Panc1 (cell line): ENCODE measurements around the gene PRDM10. TPM values are rescaled to one million over a fixed set of nuclear protein-coding genes. Genes with fewer than 3 reads are reported as not detected.

ENCODE experiments used
- ATAC-seq: fragments of 200-7000 bp; cut with Tn5 transposase; 2 replicates; pipeline ENCODE4 v1.9.1; 2020; ENCODE audit warnings: mild to moderate bottlenecking, moderate library complexity
- BruUV-seq: library from RNA; stranded (reverse); fragments of 400-500 nt; replicated peaks from 2 replicates; lab custom pipeline; 2021; lab: Mats Ljungman, UMichigan
- CTCF ChIA-PET: fragments of 300-600 bp; sonication (Branson Sonifier 250); formaldehyde crosslinking; loops from one replicate; lab custom pipeline; 2022; ENCODE audit warnings: antibody characterized with exemption; lab: Charles Lee
- POLR2A ChIA-PET: fragments of 300-600 bp; sonication (Branson Sonifier 250); formaldehyde crosslinking; loops from one replicate; lab custom pipeline; 2022; ENCODE audit warnings: antibody characterized with exemption; lab: Charles Lee
- DNase-seq: peaks from one replicate; pipeline ENCODE4 v3.0.0-alpha.2; 2010; ENCODE audit warnings: low read depth, low spot score
- H3K27ac ChIP-seq: 2 replicates; pipeline ENCODE4 v1.5.1; 2011; ENCODE audit warnings: mild to moderate bottlenecking, low read length, inconsistent platforms
- H3K27me3 ChIP-seq: fragments of 200-500 bp; sonication (Bioruptor generic); 2 replicates; pipeline ENCODE4 v1.6.0; 2014; ENCODE audit warnings: low read length, inconsistent platforms; ENCODE audit not compliant: control insufficient read depth, insufficient read depth
- H3K36me3 ChIP-seq: fragments of 200-500 bp; sonication (Bioruptor generic); 2 replicates; pipeline ENCODE4 v1.5.1; 2014; ENCODE audit warnings: inconsistent platforms, mild to moderate bottlenecking, low read length, moderate library complexity; ENCODE audit not compliant: control insufficient read depth, insufficient read depth
- H3K4me1 ChIP-seq: 2 replicates; pipeline ENCODE4 v1.5.1; 2011; ENCODE audit warnings: inconsistent platforms, mild to moderate bottlenecking, low read length, moderate library complexity; ENCODE audit not compliant: control insufficient read depth, insufficient read depth
- H3K4me3 ChIP-seq, 2 experiments: 2 replicates each; pipeline ENCODE4 v1.5.1; 2011 to 2012; ENCODE audit warnings: low read depth in 2 of 2, low read length in 2 of 2, mild to moderate bottlenecking in 2 of 2, inconsistent platforms in 1 of 2, moderate library complexity in 1 of 2
- H3K9me3 ChIP-seq: fragments of 200-500 bp; sonication (Bioruptor generic); 2 replicates; pipeline ENCODE4 v1.5.1; 2014; ENCODE audit warnings: low read depth, mild to moderate bottlenecking, inconsistent platforms, low read length, moderate library complexity; ENCODE audit not compliant: control insufficient read depth, insufficient read depth
- CTCF ChIP-seq: fragments of 450-650 bp; IDR thresholded peaks from 2 replicates; pipeline ENCODE4 v1.5.1; 2017; ENCODE audit warnings: mild to moderate bottlenecking
- POLR2AphosphoS5 ChIP-seq: IDR thresholded peaks from 2 replicates; pipeline ENCODE4 v1.6.1; 2012; ENCODE audit warnings: mild to moderate bottlenecking, low read depth, low read length, moderate library complexity
- REST ChIP-seq, 2 experiments: IDR thresholded peaks; 2 replicates each; pipeline ENCODE4 v1.6.1; 2011 to 2012; ENCODE audit warnings: low read depth in 2 of 2, control low read depth in 1 of 2, low read length in 1 of 2, mild to moderate bottlenecking in 1 of 2, moderate library complexity in 1 of 2; ENCODE audit not compliant: insufficient read depth in 1 of 2
- SIN3A ChIP-seq: IDR thresholded peaks from 2 replicates; pipeline ENCODE4 v1.6.1; 2012; ENCODE audit warnings: low read depth, mild to moderate bottlenecking, low read length, moderate library complexity, borderline replicate concordance; ENCODE audit not compliant: insufficient read depth
- TCF7L2 ChIP-seq: IDR thresholded peaks from 2 replicates; pipeline ENCODE4 v1.6.1; 2011; ENCODE audit warnings: mild to moderate bottlenecking, low read depth, low read length, inconsistent platforms
- in situ Hi-C: cut with HindIII; loops from 2 replicates; pipeline ENCODE4 v1.10.0; 2016; ENCODE audit warnings: low sequenced_read_pairs, low pct_unique_long_range_greater_than_20kb
- intact Hi-C: fragments of 100-400 bp; cut with micrococcal nuclease; formaldehyde crosslinking; loops from one replicate; pipeline ENCODE4 v1.10.0; 2022; ENCODE audit not compliant: unreplicated experiment
- total RNA-seq: library from RNA; stranded (reverse); gene quantifications from one replicate; pipeline ENCODE4 v1.2.1, GENCODE V29; 2021; ENCODE audit not compliant: unreplicated experiment

Gene PRDM10
- total RNA-seq, 1 experiment from 2014 or later, result 12.5 TPM

DNA sequence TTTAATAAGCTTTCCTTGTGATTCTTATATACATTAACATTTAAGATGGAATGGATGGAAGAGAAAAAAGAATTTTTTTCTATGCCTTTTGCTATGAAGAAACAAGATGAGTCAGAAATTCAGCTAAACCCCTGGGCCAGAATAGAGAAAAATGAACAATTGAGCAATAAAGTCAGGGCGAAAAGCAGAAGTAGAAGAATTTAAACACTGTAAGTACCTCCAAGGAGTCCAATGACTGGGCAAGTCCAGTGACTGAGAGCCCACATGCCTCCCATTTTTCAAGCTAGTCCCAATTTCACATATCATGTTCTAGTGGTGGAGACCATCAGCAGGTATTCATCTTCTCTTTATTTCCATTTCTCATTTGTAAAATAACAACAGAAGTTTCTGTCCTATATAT, 48.4 kb upstream of the PRDM10 start:
- in situ Hi-C loops, result no loop called here
- H3K9me3 ChIP-seq, result no peaks in the 10 kb centered on the region
- DNase-seq, result no peak
- POLR2A ChIA-PET, result no interaction called here
- ATAC-seq, result no peak
- no peak overlapping the region for H3K27ac ChIP-seq
- no TSS peak for BruUV-seq
- H3K4me3 ChIP-seq, result no peak overlapping the region
- intact Hi-C loops, result no loop called here
- no peaks in the 10 kb centered on the region for H3K4me1 ChIP-seq
- CTCF ChIA-PET, result no interaction called here
- TF ChIP-seq POLR2AphosphoS5, result no peak
- no peak for TF ChIP-seq REST (IDR thresholded peaks at IDR 0.05; ENCODE audit: insufficient read depth in 1 of 2, low read depth in 2 of 2, low read length in 1 of 2)
- no peak for TF ChIP-seq SIN3A
- TF ChIP-seq CTCF, result no peak
- TF ChIP-seq TCF7L2, result no peak
- no peaks in the 10 kb centered on the region for H3K36me3 ChIP-seq
- no peaks in the 10 kb centered on the region; the same call in 1 of the 2 replicates for H3K27me3 ChIP-seq

DNA sequence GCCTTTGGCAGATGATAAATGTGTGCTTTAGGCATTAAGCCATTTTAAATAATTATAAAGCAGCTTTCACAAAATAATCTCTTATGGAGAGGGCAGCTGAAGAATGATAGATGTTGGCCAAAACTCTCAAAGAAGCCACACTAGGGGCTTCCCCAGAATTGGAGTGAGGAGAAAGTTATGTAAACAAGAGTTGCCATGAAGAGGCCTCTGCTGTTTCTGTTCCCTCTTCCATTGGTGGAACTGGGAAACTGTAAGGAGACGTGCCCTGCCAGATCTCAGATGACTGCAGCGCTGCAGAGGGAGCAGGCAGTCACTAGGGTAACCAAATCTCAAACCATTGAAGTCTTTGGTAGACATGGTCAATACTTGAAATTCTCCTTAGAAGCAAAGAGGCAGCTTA, 47.6 kb upstream of the PRDM10 start:
- Histone ChIP-seq H3K4me3 (no peak overlapping the region), H3K27ac (no peak overlapping the region), H3K4me1 (no peaks in the 10 kb centered on the region), H3K27me3 (no peaks in the 10 kb centered on the region; the same call in 1 of the 2 replicates), H3K9me3 (no peaks in the 10 kb centered on the region), H3K36me3 (no peaks in the 10 kb centered on the region)
- peak; percentile 58; the same call in 1 of the 2 replicates for ATAC-seq
- in situ Hi-C loops (no loop called here), intact Hi-C loops (no loop called here)
- TF ChIP-seq REST (IDR thresholded peaks at IDR 0.05; ENCODE audit: insufficient read depth in 1 of 2, low read depth in 2 of 2, low read length in 1 of 2), result no peak
- TF ChIP-seq CTCF, result no peak
- TF ChIP-seq SIN3A, result no peak
- TF ChIP-seq TCF7L2, result no peak
- TF ChIP-seq POLR2AphosphoS5, result no peak
- POLR2A ChIA-PET, result no interaction called here
- no peak for DNase-seq
- CTCF ChIA-PET, result no interaction called here
- no TSS peak for BruUV-seq
